CD4-positive, alpha-beta T cell (primary cell): Measurements from ENCODE around the gene TP53I13. TPM values are rescaled to one million over a fixed set of nuclear protein-coding genes. Genes with fewer than 3 reads are reported as not detected.

ENCODE experiments used
- ATAC-seq: fragments of 200-7000 bp; cut with Tn5 transposase; one replicate; pipeline ENCODE4 v1.10.0; 2022; ENCODE audit warnings: mild to moderate bottlenecking; ENCODE audit not compliant: poor library complexity
- CTCF ChIA-PET: fragments of 350-600 bp; sonication (Branson Sonifier 250); formaldehyde crosslinking; loops from one replicate; lab custom pipeline; 2021; ENCODE audit warnings: antibody characterized with exemption, inconsistent platforms; lab: Charles Lee
- POLR2A ChIA-PET: fragments of 350-600 bp; sonication (Branson Sonifier 250); formaldehyde crosslinking; loops from one replicate; lab custom pipeline; 2021; ENCODE audit warnings: antibody characterized with exemption, inconsistent platforms; lab: Charles Lee
- DNase-seq, 14 experiments: peaks; one replicate each; pipeline ENCODE4 v3.0.0-alpha.2; 2013 to 2020; ENCODE audit warnings: mixed read lengths in 2 of 14
- H3K27ac ChIP-seq, 2 donors: one replicate each; pipeline versions ENCODE4 v1.5.1 to v1.7.0; 2013; ENCODE audit warnings: low read length in 2 of 2, low read depth in 1 of 2, mild to moderate bottlenecking in 1 of 2
- H3K27me3 ChIP-seq, 2 experiments: 1 replicate in 1 of 2; 2 replicates in 1 of 2; pipeline versions ENCODE4 v1.6.1 to v1.7.0; 2013; ENCODE audit warnings: low read length in 2 of 2, control low read depth in 1 of 2, mild to moderate bottlenecking in 1 of 2, moderate library complexity in 1 of 2; ENCODE audit not compliant: insufficient read depth in 2 of 2, control insufficient read depth in 1 of 2
- H3K36me3 ChIP-seq: one replicate; pipeline ENCODE4 v1.6.1; 2013; ENCODE audit warnings: low read length, control low read depth; ENCODE audit not compliant: insufficient read depth
- H3K4me1 ChIP-seq: one replicate; pipeline ENCODE4 v1.6.1; 2013; ENCODE audit warnings: low read length, control low read depth; ENCODE audit not compliant: insufficient read depth
- H3K4me3 ChIP-seq: one replicate; pipeline ENCODE4 v1.5.1; 2013; ENCODE audit warnings: mild to moderate bottlenecking, low read length, moderate library complexity
- H3K9me3 ChIP-seq, 2 experiments: 1 replicate in 1 of 2; 2 replicates in 1 of 2; pipeline versions ENCODE4 v1.6.1 to v1.7.0; 2013; ENCODE audit warnings: low read length in 2 of 2, mild to moderate bottlenecking in 2 of 2, control low read depth in 1 of 2, moderate library complexity in 1 of 2; ENCODE audit not compliant: control insufficient read depth in 1 of 2, insufficient read depth in 1 of 2
- H3K27ac Mint-ChIP-seq: one replicate; pipeline ENCODE4 v1.8.0; 2020; ENCODE audit warnings: mixed read lengths
- H3K27me3 Mint-ChIP-seq: one replicate; pipeline ENCODE4 v1.8.0; 2021; ENCODE audit warnings: mixed read lengths
- H3K36me3 Mint-ChIP-seq: one replicate; pipeline ENCODE4 v1.8.0; 2021; ENCODE audit warnings: low read depth, mixed read lengths
- H3K4me1 Mint-ChIP-seq: one replicate; pipeline ENCODE4 v1.8.0; 2021; ENCODE audit warnings: low read depth, mixed read lengths
- H3K4me3 Mint-ChIP-seq: one replicate; pipeline ENCODE4 v1.8.0; 2020; ENCODE audit warnings: mild to moderate bottlenecking, mixed read lengths
- H3K9me3 Mint-ChIP-seq: one replicate; pipeline ENCODE4 v1.8.0; 2020; ENCODE audit warnings: mixed read lengths
- CTCF ChIP-seq: fragments of 200-600 bp; IDR thresholded peaks from one replicate; pipeline ENCODE4 v1.8.0; 2022; ENCODE audit warnings: antibody characterized with exemption, mild to moderate bottlenecking
- intact Hi-C, 2 experiments: fragments of 100-400 bp; cut with DNase I in 1 of 2; cut with micrococcal nuclease in 1 of 2; formaldehyde crosslinking; loops; one replicate each; pipeline versions ENCODE4 v1.15.1 to v1.9.0; 2023 to 2025; cut with DNase I, micrococcal nuclease
- polyA plus RNA-seq, 2 donors: library from polyadenylated mRNA; unstranded; fragments of 120-200 nt; gene quantifications; one replicate each; pipeline ENCODE4 v1.2.1, GENCODE V29; 2013
- total RNA-seq, 174 experiments: library from RNA in 2 of 174; stranded (reverse) in 2 of 174; gene quantifications; one replicate each; pipeline ENCODE4 v1.2.3 and lab custom pipeline; 2021 to 2026

TP53I13 gene
- total RNA-seq (10 to 100 TPM; 45.8 to 47.7 TPM), total RNA-seq (lab: John Stamatoyannopoulos, UW) (13.7 to 111 (median 40.6) reads per million in 172 experiments)
- polyA plus RNA-seq (2013, experiment 1 of 2): 55.9 TPM
- 84.5 TPM for polyA plus RNA-seq (2013, experiment 2 of 2)

- Mint-ChIP-seq H3K9me3 (no peaks in the 10 kb centered on the region), H3K36me3 (peaks cover 5% of the 10 kb centered on the region), H3K4me3 (peak within 1 kb of the TSS; percentile 96), H3K27me3 (no peaks in the 10 kb centered on the region), H3K4me1 (peaks cover 35% of the 10 kb centered on the region), H3K27ac (peak within 1 kb of the TSS; percentile 82)
- ChIA-PET POLR2A (interaction anchor here (0.8 to 5.2 kb wide), 13 partner anchors 13 to 617 kb away, joined by 3 to 37 read pairs (median 6); partner anchors contain the start of genes ANKRD13B, NUFIP2, PHF12 and SSH2), CTCF (interaction anchor here (0.7 to 5.0 kb wide), 6 partner anchors 14 to 49 kb away, joined by 3 to 30 read pairs (median 5); no protein-coding TSS in a partner anchor)
- peak; percentile 62 for ATAC-seq
- Histone ChIP-seq H3K36me3 (peaks cover 10% of the 10 kb centered on the region), H3K4me1 (peaks cover 58% of the 10 kb centered on the region), H3K4me3 (peak within 1 kb of the TSS; percentile 90), H3K27ac (peak within 1 kb of the TSS; percentile 61 to 70), H3K27me3 (no peaks in the 10 kb centered on the region), H3K9me3 (no peaks in the 10 kb centered on the region)
- TF ChIP-seq CTCF: no peak
- peak; percentile 69 to 98 (median 92) for DNase-seq
- intact Hi-C loops: loop anchor here (1.0 to 10.0 kb wide), 4 partner anchors 20 to 194 kb away; partner anchors contain the start of genes GIT1 (in 1 of the 2) and TAOK1 (in 1 of the 2)
Measured at GRCh38 chr17:29568331-29569244, at the start of gene TP53I13. TSS of gene TP53I13 (plus strand) at chr17:29568701. CDS start at chr17:29568759, 58 bp downstream.

GRCh38 chr17:29524692-29525091 lies 43.8 kb upstream of the TP53I13 start:
- intact Hi-C loops: no loop called here
- no peak for TF ChIP-seq CTCF
- Histone ChIP-seq H3K4me1 (no peaks in the 10 kb centered on the region), H3K36me3 (peaks cover 49% of the 10 kb centered on the region), H3K27ac (no peak overlapping the region), H3K4me3 (no peak overlapping the region), H3K9me3 (no peaks in the 10 kb centered on the region), H3K27me3 (no peaks in the 10 kb centered on the region)
- ChIA-PET POLR2A (no interaction called here), CTCF (interaction anchor here (1.5 kb wide), 1 partner anchor 155 kb away, joined by 3 read pairs; no protein-coding TSS in a partner anchor)
- DNase-seq (no peak), ATAC-seq (no peak)
- Mint-ChIP-seq H3K27me3 (no peaks in the 10 kb centered on the region), H3K9me3 (no peaks in the 10 kb centered on the region), H3K36me3 (peaks cover 66% of the 10 kb centered on the region), H3K4me1 (no peaks in the 10 kb centered on the region), H3K4me3 (no peak overlapping the region), H3K27ac (peak overlapping the region; percentile 33)

- no peak for TF ChIP-seq CTCF
- Mint-ChIP-seq H3K36me3 (peaks cover 66% of the 10 kb centered on the region), H3K4me3 (no peak overlapping the region), H3K27ac (no peak overlapping the region), H3K9me3 (no peaks in the 10 kb centered on the region), H3K4me1 (no peaks in the 10 kb centered on the region), H3K27me3 (no peaks in the 10 kb centered on the region)
- ChIA-PET POLR2A (no interaction called here), CTCF (no interaction called here)
- intact Hi-C loops: no loop called here
- ATAC-seq (no peak), DNase-seq (no peak)
- no peak overlapping the region for H3K27ac ChIP-seq
- H3K4me1 ChIP-seq: no peaks in the 10 kb centered on the region
- H3K4me3 ChIP-seq: no peak overlapping the region
- no peaks in the 10 kb centered on the region for H3K27me3 ChIP-seq
- no peaks in the 10 kb centered on the region for H3K9me3 ChIP-seq
- peaks cover 46% of the 10 kb centered on the region for H3K36me3 ChIP-seq
Measured at GRCh38 chr17:29526322-29526721, 42.2 kb upstream of the TP53I13 start.
